Liver (tissue), 9 donors: Measurements from ENCODE around the gene C14orf119. TPM values are rescaled to one million over a fixed set of nuclear protein-coding genes. Genes with fewer than 3 reads are reported as not detected.

ENCODE experiments used
- DNase-seq: peaks from one replicate; pipeline ENCODE4 v3.0.0-alpha.2; 2017; ENCODE audit warnings: low spot score
- H3K27ac ChIP-seq, 2 donors: one replicate each; pipeline ENCODE4 v1.7.0; 2013; ENCODE audit warnings: inconsistent platforms in 2 of 2, low read length in 2 of 2, control low read depth in 1 of 2, low read depth in 1 of 2, mild to moderate bottlenecking in 1 of 2
- H3K27me3 ChIP-seq, 4 donors: one replicate each; pipeline versions ENCODE4 v1.6.1 to v1.7.0; 2013; ENCODE audit warnings: low read length in 3 of 4, inconsistent platforms in 1 of 4, mild to moderate bottlenecking in 1 of 4, moderate library complexity in 1 of 4; ENCODE audit not compliant: control insufficient read depth in 4 of 4, insufficient read depth in 4 of 4
- H3K36me3 ChIP-seq, 4 donors: one replicate each; pipeline versions ENCODE4 v1.6.1 to v1.7.0; 2013; ENCODE audit warnings: low read length in 3 of 4, mild to moderate bottlenecking in 3 of 4, low read depth in 1 of 4, moderate library complexity in 1 of 4; ENCODE audit not compliant: control insufficient read depth in 4 of 4, insufficient read depth in 3 of 4
- H3K4me1 ChIP-seq, 4 donors: one replicate each; pipeline versions ENCODE4 v1.6.1 to v1.7.0; 2013; ENCODE audit warnings: low read length in 3 of 4, mild to moderate bottlenecking in 3 of 4, moderate library complexity in 1 of 4; ENCODE audit not compliant: control insufficient read depth in 4 of 4, insufficient read depth in 4 of 4
- H3K4me3 ChIP-seq, 3 donors: one replicate each; pipeline versions ENCODE4 v1.6.1 to v1.7.0; 2013; ENCODE audit warnings: low read length in 3 of 3, control low read depth in 1 of 3, low read depth in 1 of 3, mild to moderate bottlenecking in 1 of 3
- H3K9ac ChIP-seq, 2 donors: one replicate each; pipeline ENCODE4 v1.7.0; 2013; ENCODE audit warnings: low read length in 2 of 2, mild to moderate bottlenecking in 2 of 2, moderate library complexity in 2 of 2, control low read depth in 1 of 2, low read depth in 1 of 2
- H3K9me3 ChIP-seq, 4 donors: one replicate each; pipeline versions ENCODE4 v1.6.1 to v1.7.0; 2013; ENCODE audit warnings: low read length in 3 of 4; ENCODE audit not compliant: control insufficient read depth in 4 of 4
- EGR1 ChIP-seq, 2 donors: IDR thresholded peaks; 2 replicates each; pipeline ENCODE4 v1.6.1; 2016 to 2018; ENCODE audit warnings: antibody characterized with exemption in 2 of 2, low read depth in 2 of 2
- FOXA1 ChIP-seq: IDR thresholded peaks from 2 replicates; pipeline ENCODE4 v1.6.1; 2016; ENCODE audit warnings: antibody characterized with exemption
- FOXA2 ChIP-seq: IDR thresholded peaks from 2 replicates; pipeline ENCODE4 v1.6.1; 2016; ENCODE audit warnings: antibody characterized with exemption
- GABPA ChIP-seq, 2 donors: IDR thresholded peaks in 1 of 2; conservative IDR thresholded peaks in 1 of 2; 2 replicates each; pipeline ENCODE4 v1.6.1; 2016; ENCODE audit warnings: antibody characterized with exemption in 2 of 2, mild to moderate bottlenecking in 1 of 2, moderate library complexity in 1 of 2
- HNF4A ChIP-seq, 2 donors: conservative IDR thresholded peaks; 2 replicates each; pipeline ENCODE4 v1.6.1; 2016; ENCODE audit warnings: antibody characterized with exemption in 2 of 2, mild to moderate bottlenecking in 2 of 2
- HNF4G ChIP-seq: IDR thresholded peaks from 2 replicates; pipeline ENCODE4 v1.6.1; 2016; ENCODE audit warnings: antibody characterized with exemption
- JUND ChIP-seq, 2 donors: IDR thresholded peaks; 2 replicates each; pipeline ENCODE4 v1.6.1; 2016; ENCODE audit warnings: antibody characterized with exemption in 2 of 2
- NR2F2 ChIP-seq: IDR thresholded peaks from 2 replicates; pipeline ENCODE4 v1.6.1; 2016; ENCODE audit warnings: antibody characterized with exemption
- RAD21 ChIP-seq, 2 donors: IDR thresholded peaks; 2 replicates each; pipeline ENCODE4 v1.6.1; 2016; ENCODE audit warnings: antibody characterized with exemption in 2 of 2, mild to moderate bottlenecking in 2 of 2
- RXRA ChIP-seq, 2 donors: IDR thresholded peaks; 2 replicates each; pipeline ENCODE4 v1.6.1; 2017 to 2018; ENCODE audit warnings: antibody characterized with exemption in 2 of 2, mild to moderate bottlenecking in 1 of 2
- SP1 ChIP-seq: IDR thresholded peaks from 2 replicates; pipeline ENCODE4 v1.6.1; 2018; ENCODE audit warnings: antibody characterized with exemption, mild to moderate bottlenecking
- TAF1 ChIP-seq: conservative IDR thresholded peaks from 2 replicates; pipeline ENCODE4 v1.6.1; 2016; ENCODE audit warnings: antibody characterized with exemption, mild to moderate bottlenecking
- YY1 ChIP-seq: IDR thresholded peaks from 2 replicates; pipeline ENCODE4 v1.6.1; 2016; ENCODE audit warnings: antibody characterized with exemption, mild to moderate bottlenecking
- WGBS: extraction: QIAGEN DNeasy Blood & Tissue Kit; methylation state at CpG from one replicate; pipeline ENCODE4 v1.1.7; 2013; 5-methylcytosine and 5-hydroxymethylcytosine counted together
- polyA plus RNA-seq, 2 donors: library from polyadenylated mRNA; stranded (reverse) in 1 of 2; unstranded in 1 of 2; fragments of 200-250 nt in 1 of 2; fragments of >200 nt in 1 of 2; fragmentation: Nextera tagmentation in 1 of 2; extraction: Ambion mirVana in 1 of 2; gene quantifications; one replicate each; pipeline versions ENCODE4 v1.2.1 to v1.2.3, GENCODE V29; 2013 to 2015
- total RNA-seq, 2 donors: library from RNA; depleted of rRNA; stranded (reverse); fragments of >200 nt; gene quantifications; one replicate each; pipeline ENCODE4 v1.2.3, GENCODE V29; 2014
- TF ChIP-seq, protein P1 (sequence below): fragments of 150-350 bp; IDR thresholded peaks from 2 replicates; pipeline ENCODE4 v1.5.1; 2017; ENCODE audit warnings: improper control_type of control experiment, low read depth, low read length; ENCODE audit not compliant: missing input control
- TF ChIP-seq, protein P2 (sequence below): IDR thresholded peaks from 2 replicates; pipeline ENCODE4 v1.6.1; 2016; ENCODE audit warnings: antibody characterized with exemption
- TF ChIP-seq, protein P3 (sequence below): IDR thresholded peaks from 2 replicates; pipeline ENCODE4 v1.6.1; 2016; ENCODE audit warnings: antibody characterized with exemption, mild to moderate bottlenecking
- TF ChIP-seq, protein P4 (sequence below): IDR thresholded peaks from 2 replicates; pipeline ENCODE4 v1.6.1; 2016; ENCODE audit warnings: antibody characterized with exemption
- donor health status: healthy.
- donor health status: healthy.
- donor health status: healthy.
- donor health status: healthy.
- donor health status: healthy.

C14orf119 gene
- total and polyA plus RNA-seq, 4 donors = 9.0 to 27.1 (median 17.7) TPM

DNA sequence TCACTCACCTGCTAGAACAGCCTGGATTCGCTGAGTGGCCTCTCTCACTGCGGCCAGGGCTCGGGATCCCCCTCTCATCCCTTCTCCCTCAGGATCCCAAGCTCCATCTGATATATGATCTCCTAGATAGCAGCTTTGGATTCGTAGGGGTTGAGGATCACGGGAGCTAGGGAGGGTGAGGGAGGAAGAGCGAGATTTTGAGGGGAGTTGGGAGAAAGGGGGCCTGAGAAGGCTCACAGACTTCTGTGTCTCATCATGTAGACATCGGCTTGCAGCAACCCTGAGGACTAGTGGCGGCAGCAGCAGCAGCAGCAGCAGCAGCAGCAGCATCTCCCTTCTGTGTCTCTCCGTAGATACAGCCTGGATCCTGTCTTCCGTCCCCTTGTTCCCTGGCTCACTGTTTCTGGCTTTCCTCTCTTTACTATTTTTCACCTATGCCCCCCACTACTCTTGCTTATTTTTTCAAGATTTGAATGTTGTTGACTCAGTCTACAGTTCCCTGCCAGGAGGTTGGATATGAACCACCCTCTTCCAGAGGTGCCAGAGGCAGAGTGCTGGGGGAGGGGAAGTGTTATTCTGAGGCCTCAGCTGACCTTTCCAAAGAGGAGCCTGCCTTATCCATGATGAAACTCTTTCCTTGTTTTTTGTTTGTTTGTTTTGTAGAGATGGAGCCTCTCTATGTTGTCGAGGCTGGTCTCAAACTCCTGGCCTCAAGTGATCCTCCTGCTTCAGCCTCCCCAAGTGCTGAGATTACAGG is 9.5 kb downstream of the C14orf119 start, which contains the start of gene CIROP:
Gene CIROP, minus strand, starts transcription at position 399 of the 757 bp plus-strand sequence. Its CDS starts 69 bp downstream, at position 330.
- Histone ChIP-seq H3K4me1 (no peaks in the 10 kb centered on the region), H3K27me3 (no peaks in the 10 kb centered on the region), H3K9me3 (no peaks in the 10 kb centered on the region), H3K36me3 (no peaks in the 10 kb centered on the region), H3K4me3 (no peak within 1 kb of the TSS), H3K27ac (no peak within 1 kb of the TSS), H3K9ac (no peak within 1 kb of the TSS)
- DNase-seq = no peak
- no peak for TF ChIP-seq TAF1
- TF ChIP-seq, protein P1, sequence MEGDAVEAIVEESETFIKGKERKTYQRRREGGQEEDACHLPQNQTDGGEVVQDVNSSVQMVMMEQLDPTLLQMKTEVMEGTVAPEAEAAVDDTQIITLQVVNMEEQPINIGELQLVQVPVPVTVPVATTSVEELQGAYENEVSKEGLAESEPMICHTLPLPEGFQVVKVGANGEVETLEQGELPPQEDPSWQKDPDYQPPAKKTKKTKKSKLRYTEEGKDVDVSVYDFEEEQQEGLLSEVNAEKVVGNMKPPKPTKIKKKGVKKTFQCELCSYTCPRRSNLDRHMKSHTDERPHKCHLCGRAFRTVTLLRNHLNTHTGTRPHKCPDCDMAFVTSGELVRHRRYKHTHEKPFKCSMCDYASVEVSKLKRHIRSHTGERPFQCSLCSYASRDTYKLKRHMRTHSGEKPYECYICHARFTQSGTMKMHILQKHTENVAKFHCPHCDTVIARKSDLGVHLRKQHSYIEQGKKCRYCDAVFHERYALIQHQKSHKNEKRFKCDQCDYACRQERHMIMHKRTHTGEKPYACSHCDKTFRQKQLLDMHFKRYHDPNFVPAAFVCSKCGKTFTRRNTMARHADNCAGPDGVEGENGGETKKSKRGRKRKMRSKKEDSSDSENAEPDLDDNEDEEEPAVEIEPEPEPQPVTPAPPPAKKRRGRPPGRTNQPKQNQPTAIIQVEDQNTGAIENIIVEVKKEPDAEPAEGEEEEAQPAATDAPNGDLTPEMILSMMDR = no peak
- no peak for TF ChIP-seq RXRA (IDR thresholded peaks at IDR 0.05)
- TF ChIP-seq FOXA1 = no peak
- TF ChIP-seq GABPA (IDR thresholded peaks at IDR 0.05 in 1 of 2, conservative IDR thresholded peaks at IDR 0.05 in 1 of 2) = no peak
- TF ChIP-seq, protein P2, sequence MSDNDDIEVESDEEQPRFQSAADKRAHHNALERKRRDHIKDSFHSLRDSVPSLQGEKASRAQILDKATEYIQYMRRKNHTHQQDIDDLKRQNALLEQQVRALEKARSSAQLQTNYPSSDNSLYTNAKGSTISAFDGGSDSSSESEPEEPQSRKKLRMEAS = no peak
- TF ChIP-seq, protein P3, sequence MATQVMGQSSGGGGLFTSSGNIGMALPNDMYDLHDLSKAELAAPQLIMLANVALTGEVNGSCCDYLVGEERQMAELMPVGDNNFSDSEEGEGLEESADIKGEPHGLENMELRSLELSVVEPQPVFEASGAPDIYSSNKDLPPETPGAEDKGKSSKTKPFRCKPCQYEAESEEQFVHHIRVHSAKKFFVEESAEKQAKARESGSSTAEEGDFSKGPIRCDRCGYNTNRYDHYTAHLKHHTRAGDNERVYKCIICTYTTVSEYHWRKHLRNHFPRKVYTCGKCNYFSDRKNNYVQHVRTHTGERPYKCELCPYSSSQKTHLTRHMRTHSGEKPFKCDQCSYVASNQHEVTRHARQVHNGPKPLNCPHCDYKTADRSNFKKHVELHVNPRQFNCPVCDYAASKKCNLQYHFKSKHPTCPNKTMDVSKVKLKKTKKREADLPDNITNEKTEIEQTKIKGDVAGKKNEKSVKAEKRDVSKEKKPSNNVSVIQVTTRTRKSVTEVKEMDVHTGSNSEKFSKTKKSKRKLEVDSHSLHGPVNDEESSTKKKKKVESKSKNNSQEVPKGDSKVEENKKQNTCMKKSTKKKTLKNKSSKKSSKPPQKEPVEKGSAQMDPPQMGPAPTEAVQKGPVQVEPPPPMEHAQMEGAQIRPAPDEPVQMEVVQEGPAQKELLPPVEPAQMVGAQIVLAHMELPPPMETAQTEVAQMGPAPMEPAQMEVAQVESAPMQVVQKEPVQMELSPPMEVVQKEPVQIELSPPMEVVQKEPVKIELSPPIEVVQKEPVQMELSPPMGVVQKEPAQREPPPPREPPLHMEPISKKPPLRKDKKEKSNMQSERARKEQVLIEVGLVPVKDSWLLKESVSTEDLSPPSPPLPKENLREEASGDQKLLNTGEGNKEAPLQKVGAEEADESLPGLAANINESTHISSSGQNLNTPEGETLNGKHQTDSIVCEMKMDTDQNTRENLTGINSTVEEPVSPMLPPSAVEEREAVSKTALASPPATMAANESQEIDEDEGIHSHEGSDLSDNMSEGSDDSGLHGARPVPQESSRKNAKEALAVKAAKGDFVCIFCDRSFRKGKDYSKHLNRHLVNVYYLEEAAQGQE = no peak
- no peak for TF ChIP-seq RAD21 (IDR thresholded peaks at IDR 0.05)
- TF ChIP-seq HNF4G = no peak
- TF ChIP-seq YY1 = no peak
- TF ChIP-seq HNF4A (conservative IDR thresholded peaks at IDR 0.05) = no peak
- no peak for TF ChIP-seq SP1
- no peak for TF ChIP-seq EGR1 (IDR thresholded peaks at IDR 0.05; ENCODE audit: low read depth in 2 of 2)
- 72% methylated on average over 11 of the region's 11 CpGs for WGBS

DNA sequence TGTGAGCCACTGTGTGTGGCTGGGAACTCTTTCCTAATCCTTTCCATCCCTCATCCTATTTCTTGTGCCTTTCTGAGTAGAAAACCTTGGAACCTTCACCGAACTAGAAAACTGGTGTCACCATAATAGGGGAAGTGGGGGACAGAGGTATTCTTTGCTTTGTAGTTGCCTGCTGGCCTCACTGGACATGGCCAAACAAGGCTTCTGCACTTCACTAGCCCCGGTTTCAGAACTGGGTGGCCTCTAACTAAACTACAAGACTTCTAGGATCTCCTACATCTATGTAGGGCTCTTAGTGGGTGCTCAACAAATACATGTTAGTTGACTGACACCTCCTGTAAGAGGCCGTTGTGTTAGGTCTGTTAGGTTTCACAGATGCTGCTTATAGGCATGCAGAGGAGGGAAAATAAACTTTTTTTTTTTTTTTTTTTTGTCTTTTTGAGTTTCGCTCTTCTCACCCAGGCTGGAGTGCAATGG is 10.1 kb downstream of the C14orf119 start:
- Histone ChIP-seq H3K27ac (no peak overlapping the region), H3K9ac (no peak overlapping the region), H3K36me3 (no peaks in the 10 kb centered on the region), H3K4me3 (no peak overlapping the region), H3K4me1 (no peaks in the 10 kb centered on the region), H3K9me3 (no peaks in the 10 kb centered on the region), H3K27me3 (no peaks in the 10 kb centered on the region)
- whole genome bisulfite sequencing = 86% methylated on average over 4 of the region's 4 CpGs
- DNase-seq = no peak
- no peak for TF ChIP-seq HNF4A (conservative IDR thresholded peaks at IDR 0.05)
- no peak for TF ChIP-seq JUND (IDR thresholded peaks at IDR 0.05)
- no peak for TF ChIP-seq FOXA2
- no peak for TF ChIP-seq RXRA (IDR thresholded peaks at IDR 0.05)
- TF ChIP-seq, protein P4, sequence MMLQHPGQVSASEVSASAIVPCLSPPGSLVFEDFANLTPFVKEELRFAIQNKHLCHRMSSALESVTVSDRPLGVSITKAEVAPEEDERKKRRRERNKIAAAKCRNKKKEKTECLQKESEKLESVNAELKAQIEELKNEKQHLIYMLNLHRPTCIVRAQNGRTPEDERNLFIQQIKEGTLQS = no peak
- no peak for TF ChIP-seq RAD21 (IDR thresholded peaks at IDR 0.05)
- TF ChIP-seq NR2F2 = no peak
- TF ChIP-seq, protein P2 = no peak
- no peak for TF ChIP-seq SP1
- TF ChIP-seq, protein P3 = no peak
- TF ChIP-seq FOXA1 = no peak
- TF ChIP-seq HNF4G = no peak
- TF ChIP-seq, protein P1 = no peak
- no peak for TF ChIP-seq GABPA (IDR thresholded peaks at IDR 0.05 in 1 of 2, conservative IDR thresholded peaks at IDR 0.05 in 1 of 2)
- TF ChIP-seq EGR1 (IDR thresholded peaks at IDR 0.05; ENCODE audit: low read depth in 2 of 2) = no peak
- no peak for TF ChIP-seq TAF1
- no peak for TF ChIP-seq YY1
